Spleen (tissue), 7 donors: Measurements from ENCODE around the gene SNX24.
"Not testable (repeated sequence)": the region's sequence is repeated elsewhere in the genome, so short reads cannot be mapped to it uniquely, and the experiment has no call there.

Experiments
- POLR2A ChIP-seq, 3 donors: fragments of 450-650 bp; IDR thresholded peaks; one replicate each; pipeline ENCODE4 v1.5.1; 2017; ENCODE audit warnings: antibody characterized with exemption in 3 of 3, mild to moderate bottlenecking in 1 of 3
- POLR2AphosphoS5 ChIP-seq, 3 donors: sonication (generic); formaldehyde crosslinking; IDR thresholded peaks; one replicate each; pipeline ENCODE4 v1.5.1; 2017; ENCODE audit warnings: antibody characterized with exemption in 3 of 3
- TF ChIP-seq, protein P1 (sequence below), 11 experiments: fragments of 200-600 bp in 7 of 11; fragments of 450-650 bp in 4 of 11; sonication (generic) in 4 of 11; IDR thresholded peaks in 8 of 11; conservative IDR thresholded peaks in 3 of 11; 1 replicate in 7 of 11; 2 replicates in 4 of 11; pipeline versions ENCODE4 v1.4.0 to v1.8.0; 2016 to 2021; ENCODE audit warnings: antibody characterized with exemption in 11 of 11, inconsistent platforms in 4 of 11, mild to moderate bottlenecking in 1 of 11
- donor health status: DM: no; HTN: no; CAD: no; lungs with moderate emphysema.
- donor health status: DM: no; HTN: no; CAD: no.
- donor health status: DM: no; HTN: no; CAD: no.

DNA sequence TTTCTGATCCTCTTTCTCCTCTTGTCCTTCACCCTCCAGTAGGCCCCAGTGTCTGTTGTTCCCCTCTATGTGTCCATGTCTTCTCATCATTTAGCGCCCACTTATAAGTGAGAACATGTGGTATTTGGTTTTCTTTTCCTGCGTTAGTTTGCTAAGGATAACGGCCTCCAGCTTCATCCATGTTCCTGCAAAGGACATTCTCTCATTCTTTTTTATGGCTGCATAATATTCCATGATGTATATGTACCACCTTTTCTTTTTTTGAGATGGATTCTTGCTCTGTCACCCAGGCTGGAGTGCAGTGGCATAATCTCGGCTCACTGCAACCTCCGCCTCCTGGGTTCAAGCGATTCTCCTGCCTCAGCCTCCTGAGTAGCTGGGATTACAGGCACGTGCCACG, 12.1 kb downstream of the SNX24 start:
- TF ChIP-seq, protein P1, sequence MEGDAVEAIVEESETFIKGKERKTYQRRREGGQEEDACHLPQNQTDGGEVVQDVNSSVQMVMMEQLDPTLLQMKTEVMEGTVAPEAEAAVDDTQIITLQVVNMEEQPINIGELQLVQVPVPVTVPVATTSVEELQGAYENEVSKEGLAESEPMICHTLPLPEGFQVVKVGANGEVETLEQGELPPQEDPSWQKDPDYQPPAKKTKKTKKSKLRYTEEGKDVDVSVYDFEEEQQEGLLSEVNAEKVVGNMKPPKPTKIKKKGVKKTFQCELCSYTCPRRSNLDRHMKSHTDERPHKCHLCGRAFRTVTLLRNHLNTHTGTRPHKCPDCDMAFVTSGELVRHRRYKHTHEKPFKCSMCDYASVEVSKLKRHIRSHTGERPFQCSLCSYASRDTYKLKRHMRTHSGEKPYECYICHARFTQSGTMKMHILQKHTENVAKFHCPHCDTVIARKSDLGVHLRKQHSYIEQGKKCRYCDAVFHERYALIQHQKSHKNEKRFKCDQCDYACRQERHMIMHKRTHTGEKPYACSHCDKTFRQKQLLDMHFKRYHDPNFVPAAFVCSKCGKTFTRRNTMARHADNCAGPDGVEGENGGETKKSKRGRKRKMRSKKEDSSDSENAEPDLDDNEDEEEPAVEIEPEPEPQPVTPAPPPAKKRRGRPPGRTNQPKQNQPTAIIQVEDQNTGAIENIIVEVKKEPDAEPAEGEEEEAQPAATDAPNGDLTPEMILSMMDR (IDR thresholded peaks at IDR 0.05 in 8 of 11, conservative IDR thresholded peaks at IDR 0.05 in 3 of 11): not testable (repeated sequence)
- TF ChIP-seq POLR2A, POLR2AphosphoS5 (IDR thresholded peaks at IDR 0.05): not testable (repeated sequence)
